ENCODE data around the gene FUT8. TPM values are rescaled to one million over a fixed set of nuclear protein-coding genes. Genes with fewer than 3 reads are reported as not detected.
"Not testable (repeated sequence)": the region's sequence is repeated elsewhere in the genome, so short reads cannot be mapped to it uniquely, and the experiment has no call there.

Gene FUT8
- total and polyA plus RNA-seq, 2 of the 8 experiments (the other 6 are each of a cell fraction or from before 2014, with no cell fraction given): 10.5 to 25.1 TPM

DNA sequence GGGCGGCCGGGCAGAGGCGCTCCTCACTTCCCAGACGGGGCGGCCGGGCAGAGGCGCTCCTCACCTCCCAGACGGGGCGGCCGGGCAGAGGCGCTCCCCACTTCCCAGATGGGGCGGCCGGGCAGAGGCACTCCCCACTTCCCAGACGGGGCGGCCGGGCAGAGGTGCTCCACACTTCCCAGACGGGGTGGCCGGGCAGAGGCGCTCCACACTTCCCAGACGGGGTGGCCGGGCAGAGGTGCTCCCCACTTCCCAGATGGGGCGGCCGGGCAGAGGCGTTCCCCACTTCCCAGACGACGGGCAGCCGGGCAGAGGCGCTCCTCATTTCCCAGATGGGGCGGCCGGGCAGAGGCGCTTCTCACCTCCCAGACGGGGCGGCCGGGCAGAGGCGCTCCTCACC, 304.3 kb downstream of the FUT8 start:
- H2BK12ac ChIP-seq (ENCODE audit: low read depth, low read length); H3K18ac ChIP-seq (ENCODE audit: extremely low read depth, low read length); H3K27ac ChIP-seq (ENCODE audit: low read depth, low read length); H2BK20ac ChIP-seq (ENCODE audit: low read length); H3K79me1 ChIP-seq (ENCODE audit: low read depth, low read length); H4K20me1 ChIP-seq (replicated peaks in 1 of 2; ENCODE audit: control insufficient read depth in 1 of 2, insufficient read depth in 2 of 2, low read length in 2 of 2); H3K4me2 ChIP-seq (ENCODE audit: insufficient read depth in 1 of 2, low read depth in 2 of 2, low read length in 2 of 2); H2AFZ ChIP-seq (ENCODE audit: low read length); H3K9ac ChIP-seq (replicated peaks in 1 of 4; ENCODE audit: extremely low read depth in 1 of 4, low read depth in 3 of 4, low read length in 3 of 4); CTCF ChIA-PET (ENCODE audit: partially characterized antibody); H3K36me3 ChIP-seq (ENCODE audit: control insufficient read depth in 2 of 4, insufficient read depth in 4 of 4, low read length in 3 of 4); DNase-seq (ENCODE audit: low read depth in 1 of 2, low spot score in 2 of 2); H3K14ac ChIP-seq (ENCODE audit: insufficient read length); H2AK5ac ChIP-seq (ENCODE audit: low read depth, low read length); H3K27me3 ChIP-seq (replicated peaks in 1 of 4; ENCODE audit: control insufficient read depth in 3 of 4, extremely low read depth in 1 of 4, insufficient read depth in 3 of 4, low read length in 3 of 4); H3K23me2 ChIP-seq (ENCODE audit: low read depth, low read length); H3K4me1 ChIP-seq (replicated peaks in 1 of 4; ENCODE audit: control insufficient read depth in 3 of 4, insufficient read depth in 4 of 4, low read length in 3 of 4); H4K5ac ChIP-seq (ENCODE audit: insufficient read length, low read depth, low read length); H3K23ac ChIP-seq (ENCODE audit: insufficient read length); H3K4ac ChIP-seq (replicated peaks; ENCODE audit: insufficient read length, low read depth, low read length); H2BK120ac ChIP-seq (replicated peaks; ENCODE audit: low read depth, low read length); H3K4me3 ChIP-seq (ENCODE audit: extremely low read depth in 1 of 4, insufficient read depth in 2 of 4, low read depth in 3 of 4, low read length in 4 of 4); H3K79me2 ChIP-seq (ENCODE audit: control insufficient read depth in 1 of 2, insufficient read depth in 2 of 2, low read length in 2 of 2); H4K8ac ChIP-seq (ENCODE audit: extremely low read depth, insufficient read depth, low read length); H2BK15ac ChIP-seq (ENCODE audit: low read length); H3K56ac ChIP-seq (replicated peaks; ENCODE audit: insufficient read length, low read depth, low read length); POLR2A ChIA-PET (ENCODE audit: partially characterized antibody); H4K91ac ChIP-seq (replicated peaks; ENCODE audit: insufficient read length, low read length); H2BK5ac ChIP-seq (ENCODE audit: low read depth, low read length); FAIRE-seq: not testable (repeated sequence)
- peaks cover 9 to 19% of the 10 kb centered on the region in 2 experiments; a peak in 2 of 4 replicates for H3K9me3 ChIP-seq (ENCODE audit: insufficient read depth in 2 of 2, low read depth in 1 of 2, low read length in 1 of 2)
- WGBS, 2 experiments (ENCODE audit: extremely low coverage in 1 of 2, insufficient coverage in 1 of 2, insufficient read length in 1 of 2, insufficient replicate concordance in 2 of 2, low coverage in 1 of 2, low lambda C conversion rate in 2 of 2, missing lambda C conversion rate in 1 of 2): 99% methylated on average over 14 of the region's 35 CpGs; no CpG with 5 or more reads in 1 of the 2 experiments

- H3K36me3 ChIP-seq (ENCODE audit: control insufficient read depth in 2 of 4, insufficient read depth in 4 of 4, low read length in 3 of 4); H2BK5ac ChIP-seq (ENCODE audit: low read depth, low read length); H3K4me3 ChIP-seq (ENCODE audit: extremely low read depth in 1 of 4, insufficient read depth in 2 of 4, low read depth in 3 of 4, low read length in 4 of 4); H3K14ac ChIP-seq (ENCODE audit: insufficient read length); H3K9ac ChIP-seq (replicated peaks in 1 of 4; ENCODE audit: extremely low read depth in 1 of 4, low read depth in 3 of 4, low read length in 3 of 4); DNase-seq (ENCODE audit: low read depth in 1 of 2, low spot score in 2 of 2); H3K27ac ChIP-seq (ENCODE audit: low read depth, low read length); H3K4me2 ChIP-seq (ENCODE audit: insufficient read depth in 1 of 2, low read depth in 2 of 2, low read length in 2 of 2); H3K18ac ChIP-seq (ENCODE audit: extremely low read depth, low read length); H2AFZ ChIP-seq (ENCODE audit: low read length); POLR2A ChIA-PET (ENCODE audit: partially characterized antibody); H4K8ac ChIP-seq (ENCODE audit: extremely low read depth, insufficient read depth, low read length); H3K27me3 ChIP-seq (replicated peaks in 1 of 4; ENCODE audit: control insufficient read depth in 3 of 4, extremely low read depth in 1 of 4, insufficient read depth in 3 of 4, low read length in 3 of 4); H3K23me2 ChIP-seq (ENCODE audit: low read depth, low read length); H3K79me1 ChIP-seq (ENCODE audit: low read depth, low read length); H2BK20ac ChIP-seq (ENCODE audit: low read length); H2BK120ac ChIP-seq (replicated peaks; ENCODE audit: low read depth, low read length); H3K79me2 ChIP-seq (ENCODE audit: control insufficient read depth in 1 of 2, insufficient read depth in 2 of 2, low read length in 2 of 2); H2BK12ac ChIP-seq (ENCODE audit: low read depth, low read length); H4K91ac ChIP-seq (replicated peaks; ENCODE audit: insufficient read length, low read length); H4K20me1 ChIP-seq (replicated peaks in 1 of 2; ENCODE audit: control insufficient read depth in 1 of 2, insufficient read depth in 2 of 2, low read length in 2 of 2); H3K56ac ChIP-seq (replicated peaks; ENCODE audit: insufficient read length, low read depth, low read length); FAIRE-seq; H3K23ac ChIP-seq (ENCODE audit: insufficient read length); H3K4me1 ChIP-seq (replicated peaks in 1 of 4; ENCODE audit: control insufficient read depth in 3 of 4, insufficient read depth in 4 of 4, low read length in 3 of 4); H3K4ac ChIP-seq (replicated peaks; ENCODE audit: insufficient read length, low read depth, low read length); H4K5ac ChIP-seq (ENCODE audit: insufficient read length, low read depth, low read length); H2BK15ac ChIP-seq (ENCODE audit: low read length); H2AK5ac ChIP-seq (ENCODE audit: low read depth, low read length): not testable (repeated sequence)
- CTCF ChIA-PET (ENCODE audit: partially characterized antibody): interaction anchor here (0.9 to 1.4 kb wide), 2 partner anchors 94 to 107 kb away, joined by 3 to 4 read pairs; no protein-coding TSS in a partner anchor
- WGBS, 2 experiments (ENCODE audit: extremely low coverage in 1 of 2, insufficient coverage in 1 of 2, insufficient read length in 1 of 2, insufficient replicate concordance in 2 of 2, low coverage in 1 of 2, low lambda C conversion rate in 2 of 2, missing lambda C conversion rate in 1 of 2): 93% methylated on average over 11 of the region's 29 CpGs; no CpG with 5 or more reads in 1 of the 2 experiments
- peaks cover 9 to 19% of the 10 kb centered on the region in 2 experiments; a peak in 2 of 4 replicates for H3K9me3 ChIP-seq (ENCODE audit: insufficient read depth in 2 of 2, low read depth in 1 of 2, low read length in 1 of 2)
Observed at GRCh38 chr14:65717384-65717915, 304.9 kb downstream of the FUT8 start.

Measured in H1 (cell line).